Ishikawa (cell line): ENCODE data around the gene STC2.

Source experiments
- EGR1 ChIP-seq: IDR thresholded peaks from 2 replicates; pipeline ENCODE4 v1.6.1; 2012
- EP300 ChIP-seq: IDR thresholded peaks from 2 replicates; pipeline ENCODE4 v1.6.1; 2012; ENCODE audit warnings: borderline replicate concordance
- NFIC ChIP-seq: IDR thresholded peaks from 2 replicates; pipeline ENCODE4 v1.6.1; 2012
- RAD21 ChIP-seq: IDR thresholded peaks from 2 replicates; pipeline ENCODE4 v1.6.1; 2012; ENCODE audit warnings: low read depth
- REST ChIP-seq: IDR thresholded peaks from 2 replicates; pipeline ENCODE4 v1.6.1; 2012; ENCODE audit warnings: low read depth, mild to moderate bottlenecking
- TEAD4 ChIP-seq: IDR thresholded peaks from 2 replicates; pipeline ENCODE4 v1.6.1; 2012
- YY1 ChIP-seq: IDR thresholded peaks from 2 replicates; pipeline ENCODE4 v1.6.1; 2012; ENCODE audit warnings: low read depth
- ZBTB7A ChIP-seq: IDR thresholded peaks from 2 replicates; pipeline ENCODE4 v1.6.1; 2012; ENCODE audit warnings: low read depth
- TF ChIP-seq, protein P1 (sequence below): IDR thresholded peaks from 2 replicates; pipeline ENCODE4 v1.6.1; 2012
- TF ChIP-seq, protein P2 (sequence below): IDR thresholded peaks from 2 replicates; pipeline ENCODE4 v1.6.1; 2012

DNA sequence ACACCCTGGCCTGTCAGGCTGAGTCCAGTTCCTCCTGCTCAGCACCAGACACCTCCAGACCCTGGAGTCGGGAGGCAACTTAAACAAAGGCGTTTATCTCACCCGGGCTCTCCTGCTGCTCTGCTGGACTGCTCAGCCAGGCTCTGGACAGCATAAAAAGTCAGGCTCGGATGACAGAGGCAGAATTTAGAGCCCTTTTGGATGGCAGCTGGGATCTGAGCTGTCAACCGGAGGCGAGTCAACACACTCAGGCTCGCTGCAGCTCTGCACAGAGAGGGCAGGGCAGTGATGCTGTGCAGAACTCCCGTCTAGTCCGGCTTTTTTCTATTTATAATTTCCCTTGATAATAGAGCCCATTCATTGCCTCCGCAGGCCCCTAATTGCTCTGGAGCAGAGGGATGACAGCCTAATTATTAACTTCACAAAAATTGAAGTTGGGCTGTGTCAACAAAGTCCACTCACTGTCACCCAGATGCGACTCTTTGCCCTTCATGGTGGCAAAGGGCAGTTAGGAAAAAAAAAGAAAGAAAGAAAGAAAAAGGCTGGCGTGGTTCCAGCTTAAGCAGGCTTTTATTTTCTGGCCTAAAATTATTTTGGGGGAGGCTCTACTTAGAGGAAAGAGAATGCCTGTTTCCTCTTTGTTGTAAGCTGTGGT, 37.6 kb downstream of the STC2 start:
- TF ChIP-seq RAD21 (no peak), EP300 (no peak), ZBTB7A (no peak), REST (no peak), YY1 (no peak), NFIC (no peak), EGR1 (no peak), TEAD4 (no peak)
- TF ChIP-seq, protein P1, sequence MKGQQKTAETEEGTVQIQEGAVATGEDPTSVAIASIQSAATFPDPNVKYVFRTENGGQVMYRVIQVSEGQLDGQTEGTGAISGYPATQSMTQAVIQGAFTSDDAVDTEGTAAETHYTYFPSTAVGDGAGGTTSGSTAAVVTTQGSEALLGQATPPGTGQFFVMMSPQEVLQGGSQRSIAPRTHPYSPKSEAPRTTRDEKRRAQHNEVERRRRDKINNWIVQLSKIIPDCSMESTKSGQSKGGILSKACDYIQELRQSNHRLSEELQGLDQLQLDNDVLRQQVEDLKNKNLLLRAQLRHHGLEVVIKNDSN, result no peak
- TF ChIP-seq, protein P2, sequence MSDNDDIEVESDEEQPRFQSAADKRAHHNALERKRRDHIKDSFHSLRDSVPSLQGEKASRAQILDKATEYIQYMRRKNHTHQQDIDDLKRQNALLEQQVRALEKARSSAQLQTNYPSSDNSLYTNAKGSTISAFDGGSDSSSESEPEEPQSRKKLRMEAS, result no peak
